NB4 (cell line): ENCODE results near the gene DIP2C.

Experiments
- DNase-seq: peaks from one replicate; pipeline ENCODE4 v3.0.0; 2010; ENCODE audit warnings: low read depth
- H3K4me3 ChIP-seq: one replicate; pipeline ENCODE4 v1.5.1; 2011; ENCODE audit warnings: mild to moderate bottlenecking, low read depth, low read length, moderate library complexity
- CTCF ChIP-seq: IDR thresholded peaks from one replicate; pipeline ENCODE4 v1.5.1; 2012; ENCODE audit warnings: low read depth, low read length
- MAX ChIP-seq: IDR thresholded peaks from 2 replicates; pipeline ENCODE4 v1.6.1; 2011; ENCODE audit warnings: low read depth, low read length
- MYC ChIP-seq: IDR thresholded peaks from 2 replicates; pipeline ENCODE4 v1.6.1; 2011; ENCODE audit warnings: low read depth, low read length
- POLR2A ChIP-seq: IDR thresholded peaks from 2 replicates; pipeline ENCODE4 v1.6.1; 2011; ENCODE audit warnings: mild to moderate bottlenecking; ENCODE audit not compliant: insufficient read length; ENCODE audit errors: extremely low read depth

Gene DIP2C

GRCh38 chr10:486666-487322 is 202.7 kb downstream of the DIP2C start:
- no peak overlapping the region for H3K4me3 ChIP-seq
- DNase-seq: no peak
- TF ChIP-seq MAX (no peak), MYC (no peak), POLR2A (no peak), CTCF (no peak)

- no peak overlapping the region for H3K4me3 ChIP-seq
- TF ChIP-seq MYC (no peak), MAX (no peak), POLR2A (no peak), CTCF (no peak)
- no peak for DNase-seq
Measured at GRCh38 chr10:486206-486605, 203.3 kb downstream of the DIP2C start.

- H3K4me3 ChIP-seq: no peak overlapping the region
- DNase-seq: no peak
- TF ChIP-seq MYC (no peak), POLR2A (no peak), CTCF (no peak), MAX (no peak)
Measured at GRCh38 chr10:485776-486175, 203.7 kb downstream of the DIP2C start.

- TF ChIP-seq MAX (no peak), CTCF (no peak), POLR2A (no peak), MYC (no peak)
- DNase-seq: no peak
- H3K4me3 ChIP-seq: no peak overlapping the region
Measured at GRCh38 chr10:484925-485661, 204.4 kb downstream of the DIP2C start.

GRCh38 chr10:484441-484924 is 205.0 kb downstream of the DIP2C start:
- H3K4me3 ChIP-seq: no peak overlapping the region
- TF ChIP-seq CTCF (no peak), MAX (no peak)
- no peak for DNase-seq
